Activated CD4-positive, alpha-beta T cell treated with anti-CD3 and anti-CD28 coated beads, Interleukin-2, amount 50 U/mL, for 48 hours (primary cell): ENCODE data around the gene GAS1.

Experiments used
- DNase-seq, 2 experiments: peaks; one replicate each; pipeline ENCODE4 v3.0.0-alpha.2; 2020

GAS1 gene, protein sequence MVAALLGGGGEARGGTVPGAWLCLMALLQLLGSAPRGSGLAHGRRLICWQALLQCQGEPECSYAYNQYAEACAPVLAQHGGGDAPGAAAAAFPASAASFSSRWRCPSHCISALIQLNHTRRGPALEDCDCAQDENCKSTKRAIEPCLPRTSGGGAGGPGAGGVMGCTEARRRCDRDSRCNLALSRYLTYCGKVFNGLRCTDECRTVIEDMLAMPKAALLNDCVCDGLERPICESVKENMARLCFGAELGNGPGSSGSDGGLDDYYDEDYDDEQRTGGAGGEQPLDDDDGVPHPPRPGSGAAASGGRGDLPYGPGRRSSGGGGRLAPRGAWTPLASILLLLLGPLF

DNA sequence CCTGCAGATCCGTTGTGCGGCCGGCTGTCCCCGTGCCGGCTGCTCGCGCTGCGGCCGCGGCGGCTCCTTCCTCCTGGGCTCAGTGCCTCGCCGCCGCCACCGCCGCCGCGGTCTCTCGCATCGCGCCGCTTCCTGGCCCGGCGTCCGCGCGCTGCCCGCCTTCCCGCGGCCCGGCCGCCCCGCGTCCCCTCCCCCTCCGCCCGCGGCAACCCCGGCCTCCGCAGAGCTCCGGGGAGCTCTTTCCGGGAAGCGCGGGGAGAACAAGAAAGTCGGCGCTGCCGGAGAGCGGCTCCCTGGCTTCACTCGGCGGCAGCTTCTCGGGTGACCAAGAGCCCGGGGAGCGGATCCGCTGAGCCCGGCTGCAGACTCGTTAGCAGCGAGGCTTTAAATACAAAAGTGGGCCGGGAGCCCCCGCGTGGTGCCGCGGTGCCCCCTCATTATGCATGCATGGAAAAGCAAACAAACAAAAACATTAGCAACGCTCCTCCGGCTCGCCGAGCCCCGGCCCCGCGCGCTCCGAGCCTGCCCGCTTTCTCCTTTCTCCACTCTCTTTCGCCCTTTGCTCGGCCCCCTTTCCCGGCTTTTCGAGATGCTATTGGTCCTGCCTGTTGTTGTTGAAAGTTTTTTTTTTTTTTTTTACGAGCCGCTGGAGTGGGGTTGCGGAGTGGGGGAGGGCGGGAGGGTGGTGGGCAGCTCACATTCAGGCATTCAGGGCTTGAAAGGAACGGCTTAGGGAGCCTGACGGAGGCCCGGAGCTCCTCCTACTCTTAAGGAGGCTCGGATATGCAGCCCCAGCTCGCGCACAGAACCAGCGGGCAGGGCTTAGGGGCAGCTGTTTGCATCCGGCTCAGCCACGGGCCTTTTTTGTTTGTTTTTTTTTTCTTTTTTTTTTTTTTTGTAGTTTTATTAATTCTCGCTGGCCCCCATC is at the start of gene GAS1:
TSS of gene GAS1 (minus strand) at position 361 of the 928 bp plus-strand sequence. CDS start 727 bp downstream, outside the sequence.
- DNase-seq = peak; percentile 64 to 71

DNA sequence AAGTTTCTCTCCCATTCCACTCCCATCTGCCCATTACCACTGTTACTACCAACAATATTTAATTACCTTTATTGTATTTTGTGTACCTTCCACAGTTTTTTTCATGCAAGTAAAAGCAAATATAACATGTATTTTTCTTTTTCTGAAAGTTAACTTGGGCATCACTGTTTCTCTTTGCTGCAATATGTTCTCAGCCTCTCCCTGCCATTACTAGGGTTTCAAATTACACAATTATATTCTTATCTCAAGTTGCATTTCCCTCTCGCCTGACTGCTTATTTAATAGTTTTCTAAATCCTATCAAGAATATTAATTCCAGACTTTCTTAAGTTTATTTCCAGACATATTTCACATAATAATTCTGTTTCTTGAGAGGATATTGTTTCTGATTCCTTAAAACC is 46.9 kb upstream of the GAS1 start:
- no peak for DNase-seq

DNA sequence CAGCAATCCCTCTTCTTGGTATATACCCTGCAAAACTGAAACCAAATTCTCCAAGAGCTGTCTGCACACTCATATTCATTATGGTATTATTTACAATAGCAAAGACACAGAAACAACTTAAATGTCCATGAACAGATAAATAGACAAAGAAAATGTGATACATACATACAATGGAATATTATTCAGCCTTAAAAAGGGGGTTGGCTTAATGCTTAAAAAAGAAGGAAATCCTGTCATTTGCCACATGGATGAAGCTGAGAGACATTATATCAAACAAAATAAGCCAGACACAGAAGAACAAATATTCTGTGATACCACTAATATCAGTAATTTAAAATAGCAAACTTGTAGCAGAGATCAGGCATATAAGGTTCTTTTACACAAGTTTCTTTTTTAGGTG is 46.5 kb upstream of the GAS1 start:
- DNase-seq = no peak

DNA sequence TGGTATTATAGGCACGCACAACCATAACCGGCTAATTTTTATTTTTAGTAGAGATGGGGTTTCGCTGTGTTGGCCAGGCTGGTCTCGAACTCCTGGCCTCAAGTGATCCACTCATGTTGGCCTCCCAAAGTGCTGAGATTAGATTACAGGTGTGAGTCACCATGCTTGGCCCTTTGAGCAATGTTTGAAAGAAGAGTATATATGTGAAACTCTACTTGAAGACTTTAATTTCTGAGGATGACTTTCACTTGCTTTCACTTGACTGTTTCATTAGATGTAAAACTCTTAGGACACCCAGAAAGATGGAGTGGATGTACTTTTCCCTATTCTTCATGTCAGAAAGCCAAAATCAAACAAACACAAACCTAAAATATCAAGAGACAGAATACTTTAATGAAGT is 43.8 kb upstream of the GAS1 start:
- DNase-seq = no peak

DNA sequence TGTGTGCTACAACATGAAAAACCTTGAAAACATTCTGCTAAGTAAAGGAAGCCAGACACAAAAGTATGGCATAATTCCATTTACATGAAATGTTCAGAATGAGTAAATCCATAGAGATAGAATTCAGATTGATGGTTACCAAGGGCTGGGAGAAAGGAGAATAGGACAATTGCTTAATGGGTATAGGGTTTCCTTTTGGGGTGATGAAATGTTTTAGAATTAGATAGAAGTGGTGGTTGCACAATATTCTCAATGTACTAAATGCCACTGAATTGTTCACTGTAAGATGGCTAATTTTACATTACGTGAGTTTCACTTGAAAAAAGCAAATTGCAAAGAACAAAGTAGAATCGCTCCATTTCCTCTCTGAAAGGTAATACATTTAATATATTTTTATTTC is 43.0 kb upstream of the GAS1 start:
- no peak for DNase-seq

GRCh38 chr9:86987900-86988299 is 40.6 kb upstream of the GAS1 start:
- DNase-seq = no peak

DNA sequence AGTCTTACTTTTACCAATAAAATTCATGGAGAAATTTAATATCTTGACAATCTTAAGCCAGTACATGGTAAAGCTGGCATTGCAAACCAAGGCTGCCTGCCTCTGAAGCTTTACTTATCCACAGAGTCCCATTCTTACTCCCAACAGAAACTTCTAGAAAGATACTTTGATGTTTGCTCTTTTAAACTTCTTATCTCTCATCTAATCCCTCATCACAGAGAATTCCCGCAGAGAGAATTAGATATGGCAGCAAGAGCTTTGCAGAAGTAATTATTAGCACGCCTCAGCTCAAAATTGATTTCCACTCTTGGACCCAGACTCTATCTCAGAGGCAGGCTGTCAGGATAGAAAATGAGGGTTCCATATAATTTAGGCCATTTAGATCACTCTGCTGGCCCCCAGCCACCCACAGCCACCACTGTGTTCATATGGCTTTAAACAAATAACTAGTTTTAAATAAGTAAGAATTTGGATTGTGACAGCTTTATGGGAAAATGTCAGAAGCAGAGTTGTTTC is 37.9 kb upstream of the GAS1 start:
- no peak for DNase-seq

DNA sequence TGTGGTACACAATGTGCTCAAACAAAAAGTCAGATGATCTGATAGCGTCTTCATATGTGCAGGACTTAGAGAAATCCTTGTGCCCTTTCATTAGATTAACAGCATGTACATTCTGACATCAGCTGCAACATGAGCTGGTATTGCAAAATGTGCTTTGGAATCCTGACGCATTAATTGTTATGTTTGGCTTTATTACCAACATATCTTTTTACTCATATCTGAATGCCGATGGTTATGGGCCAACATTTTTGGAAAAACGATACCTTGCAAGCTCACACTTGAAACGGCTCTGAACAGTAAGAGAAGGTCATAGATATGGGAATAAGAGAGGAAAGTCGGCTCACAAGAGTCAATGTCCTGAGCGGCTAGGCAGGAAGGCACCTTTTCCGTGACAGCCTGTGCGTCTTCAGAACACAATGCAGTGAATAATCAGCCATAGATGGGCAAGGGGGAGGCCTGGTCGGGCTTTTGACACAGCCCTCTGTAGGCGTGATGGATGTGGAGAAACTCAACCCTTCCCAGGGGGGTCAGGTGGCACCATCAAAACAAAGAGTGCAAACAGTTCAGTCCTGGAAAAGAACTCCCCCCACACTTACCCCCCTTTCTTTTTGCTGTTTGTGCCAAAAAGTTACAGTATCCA is 36.4 kb upstream of the GAS1 start:
- no peak for DNase-seq

GRCh38 chr9:86983249-86983619 is 35.9 kb upstream of the GAS1 start:
- DNase-seq = no peak

DNA sequence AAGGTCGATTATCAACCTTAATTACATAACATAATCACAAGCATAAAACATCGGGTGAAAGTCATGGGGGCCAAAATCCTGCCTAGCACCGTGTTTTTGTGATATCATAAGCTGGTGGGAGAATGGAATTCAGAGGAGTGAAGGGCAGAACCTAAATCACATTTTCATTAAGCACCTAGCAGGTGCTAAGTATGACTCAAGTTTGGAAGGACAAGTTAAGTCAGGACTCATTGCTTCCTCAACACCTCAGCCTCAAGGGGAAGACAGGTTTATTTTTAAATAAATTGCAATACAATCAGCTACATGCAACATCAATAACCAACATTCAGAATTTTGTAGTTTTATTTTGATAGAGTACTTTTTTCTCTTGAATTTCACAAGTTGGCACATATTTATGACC is 33.5 kb upstream of the GAS1 start:
- no peak for DNase-seq

GRCh38 chr9:86979657-86980056 is 32.4 kb upstream of the GAS1 start:
- no peak for DNase-seq

GRCh38 chr9:86978922-86979474 is 31.7 kb upstream of the GAS1 start:
- no peak for DNase-seq

- no peak for DNase-seq
Observed at GRCh38 chr9:86978413-86978812, 31.1 kb upstream of the GAS1 start.

- DNase-seq = no peak
Observed at GRCh38 chr9:86977205-86977835, 30.0 kb upstream of the GAS1 start.

DNA sequence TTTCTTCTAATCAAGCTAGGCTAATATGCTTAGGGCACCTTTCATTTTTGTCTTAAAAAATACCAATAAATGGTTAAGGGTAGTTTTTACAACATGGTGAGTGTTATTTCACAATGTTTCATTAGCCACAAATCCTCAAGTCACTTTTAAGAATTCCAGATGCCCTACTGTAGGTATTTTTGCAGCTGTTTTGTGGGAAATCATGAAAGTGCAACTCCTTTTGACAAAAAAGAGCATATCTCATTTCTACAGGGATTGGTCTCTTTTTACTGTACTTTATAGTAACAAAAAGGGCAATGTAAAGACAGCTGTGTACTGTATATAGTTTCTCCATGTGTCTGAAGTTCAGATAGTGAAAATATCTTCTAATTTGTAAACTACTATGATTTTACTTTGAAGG is 28.3 kb upstream of the GAS1 start:
- no peak for DNase-seq

DNA sequence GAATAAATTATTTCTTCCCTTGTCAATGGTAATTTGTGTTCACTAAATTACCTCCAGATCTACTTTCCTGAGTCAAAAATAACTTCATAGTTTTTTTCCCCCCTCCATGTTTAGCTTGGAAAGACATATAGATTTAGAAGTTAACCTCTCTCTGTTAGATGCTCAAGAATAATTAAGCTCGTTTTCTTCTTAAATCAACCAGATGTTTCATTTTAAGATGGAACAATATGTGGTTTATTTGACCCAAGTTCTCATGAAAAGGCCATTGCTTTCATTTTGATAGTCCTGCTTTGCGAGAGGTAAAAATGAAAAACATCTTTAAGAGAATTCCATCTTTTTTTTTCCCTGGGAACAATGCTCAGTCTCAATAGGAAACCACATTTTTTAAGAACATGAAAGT is 27.7 kb upstream of the GAS1 start:
- DNase-seq = no peak

- no peak for DNase-seq
Observed at GRCh38 chr9:86974421-86974820, 27.1 kb upstream of the GAS1 start.

GRCh38 chr9:86971742-86972141 is 24.4 kb upstream of the GAS1 start:
- DNase-seq = no peak

DNA sequence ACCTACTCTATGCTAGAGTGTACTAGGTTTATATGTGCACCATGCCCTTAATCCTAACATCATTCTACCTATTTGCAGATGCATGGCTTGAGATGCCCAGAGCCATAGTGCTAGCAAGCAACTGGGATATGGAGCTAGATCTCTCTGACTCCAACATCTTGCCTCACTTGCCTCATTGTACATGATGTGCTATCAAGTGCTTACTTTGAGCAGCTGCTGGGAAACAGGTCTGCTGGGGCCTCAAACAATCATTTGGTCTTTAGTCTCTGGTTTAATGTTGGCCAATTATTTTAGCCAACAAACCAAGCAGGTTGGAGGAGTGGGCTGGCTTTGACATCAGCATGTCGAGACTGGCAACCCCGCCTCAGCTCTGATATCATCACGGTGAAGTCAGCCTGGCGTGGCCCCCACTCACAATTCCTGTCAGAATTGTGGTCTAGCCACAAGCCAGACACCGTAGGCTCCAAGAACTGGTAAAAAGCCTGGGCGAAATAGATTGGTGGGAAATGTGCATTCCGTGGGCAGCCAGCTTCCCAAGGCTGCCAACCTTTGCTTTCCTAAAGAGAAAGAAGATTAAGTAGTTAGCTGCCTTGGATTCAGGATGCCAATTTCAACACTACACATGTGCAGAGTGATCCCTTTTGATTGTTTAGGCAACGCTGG is 21.1 kb upstream of the GAS1 start:
- no peak for DNase-seq

DNA sequence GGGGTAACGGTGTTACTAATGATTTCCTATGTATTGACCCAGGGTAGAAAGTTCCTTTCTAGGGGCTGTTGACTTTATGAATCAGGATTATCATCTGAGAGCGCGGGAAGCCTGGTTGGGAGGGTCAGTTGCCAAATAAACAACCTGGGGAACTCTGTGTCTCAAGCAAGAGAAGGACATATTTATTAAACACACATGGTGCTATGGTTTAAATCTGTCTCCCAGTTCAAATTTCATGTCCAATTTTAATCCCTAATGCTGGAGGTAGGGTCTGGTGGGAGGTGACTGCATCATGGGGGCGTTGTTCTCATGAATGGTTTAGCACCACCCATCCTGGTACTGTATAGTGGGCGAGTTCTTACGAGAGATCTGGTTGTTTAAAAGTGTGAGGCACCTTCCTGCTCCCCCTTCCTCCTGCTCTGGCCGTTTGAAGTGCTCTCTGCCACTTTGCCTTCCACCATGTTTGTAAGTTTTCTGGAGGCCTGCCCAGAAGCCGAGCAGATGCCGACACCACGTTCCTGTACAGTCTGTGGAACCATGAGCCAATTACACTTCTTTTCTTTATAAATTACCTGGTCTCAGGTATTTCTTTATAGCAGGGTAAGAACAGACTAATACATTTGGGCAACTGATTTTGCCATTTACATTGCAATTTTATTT is 19.7 kb upstream of the GAS1 start:
- DNase-seq = no peak

DNA sequence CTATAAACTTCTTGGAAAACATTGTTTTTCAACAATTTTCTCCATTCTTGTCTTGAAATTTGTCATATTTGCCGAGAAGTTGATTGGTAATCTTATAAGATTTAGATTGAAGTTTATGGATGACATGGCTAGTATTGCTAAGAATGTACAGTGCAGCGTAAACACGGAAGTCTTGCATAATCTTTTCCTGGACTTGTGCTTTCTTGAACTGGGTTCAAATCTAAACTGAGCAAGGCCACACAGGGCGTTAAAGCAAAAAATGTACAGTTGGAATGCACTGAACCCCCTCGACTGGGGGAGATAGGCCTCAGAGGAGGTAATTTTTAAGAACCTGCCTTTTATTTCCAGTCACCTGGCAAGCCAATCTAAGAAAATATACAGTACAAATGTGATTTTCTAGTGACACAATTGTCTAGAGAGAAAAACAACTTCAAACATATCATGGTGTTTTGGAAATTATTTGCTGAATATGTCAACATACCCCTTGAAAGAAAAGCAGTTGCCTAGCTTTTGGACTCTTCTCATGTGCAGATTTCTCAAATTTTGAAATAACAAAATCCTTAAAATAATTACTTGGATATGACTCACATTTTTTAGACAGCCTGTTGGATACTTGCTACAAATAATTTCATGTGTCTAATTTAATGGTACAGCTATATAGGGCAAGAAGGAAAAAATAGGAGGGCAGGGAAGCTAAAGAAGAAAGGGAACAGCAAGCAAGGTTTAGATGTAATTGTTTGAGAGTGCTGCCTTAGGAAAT is 18.5 kb upstream of the GAS1 start:
- DNase-seq = no peak
